Ammon's horn (tissue), 1 donor: ENCODE results near the gene BTNL3.

Experiments
- DNase-seq: peaks from one replicate; pipeline ENCODE4 v3.0.0-alpha.2; 2016; ENCODE audit warnings: low spot score

The BTNL3 gene

DNA sequence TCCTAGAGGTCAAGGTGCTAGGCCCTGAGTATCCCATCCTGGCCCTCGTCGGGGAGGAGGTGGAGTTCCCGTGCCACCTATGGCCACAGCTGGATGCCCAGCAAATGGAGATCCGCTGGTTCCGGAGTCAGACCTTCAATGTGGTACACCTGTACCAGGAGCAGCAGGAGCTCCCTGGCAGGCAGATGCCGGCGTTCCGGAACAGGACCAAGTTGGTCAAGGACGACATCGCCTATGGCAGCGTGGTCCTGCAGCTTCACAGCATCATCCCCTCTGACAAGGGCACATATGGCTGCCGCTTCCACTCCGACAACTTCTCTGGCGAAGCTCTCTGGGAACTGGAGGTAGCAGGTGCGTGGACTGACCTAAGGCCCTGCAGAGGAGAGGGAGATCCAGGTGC lies 59.3 kb downstream of the BTNL3 start:
- no peak for DNase-seq

DNA sequence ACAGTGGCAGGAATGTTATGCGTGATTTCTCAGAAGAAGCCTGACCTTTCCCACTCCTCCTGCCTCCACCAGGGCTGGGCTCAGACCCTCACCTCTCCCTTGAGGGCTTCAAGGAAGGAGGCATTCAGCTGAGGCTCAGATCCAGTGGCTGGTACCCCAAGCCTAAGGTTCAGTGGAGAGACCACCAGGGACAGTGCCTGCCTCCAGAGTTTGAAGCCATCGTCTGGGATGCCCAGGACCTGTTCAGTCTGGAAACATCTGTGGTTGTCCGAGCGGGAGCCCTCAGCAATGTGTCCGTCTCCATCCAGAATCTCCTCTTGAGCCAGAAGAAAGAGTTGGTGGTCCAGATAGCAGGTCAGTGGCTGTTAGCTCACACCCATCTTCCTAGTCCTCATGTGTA lies 61.4 kb downstream of the BTNL3 start:
- DNase-seq: no peak

- DNase-seq: no peak
These were observed 63.4 kb downstream of the BTNL3 start for GRCh38 chr5:181051841-181052671.

GRCh38 chr5:181052672-181053487 lies 64.2 kb downstream of the BTNL3 start:
- DNase-seq: no peak

DNA sequence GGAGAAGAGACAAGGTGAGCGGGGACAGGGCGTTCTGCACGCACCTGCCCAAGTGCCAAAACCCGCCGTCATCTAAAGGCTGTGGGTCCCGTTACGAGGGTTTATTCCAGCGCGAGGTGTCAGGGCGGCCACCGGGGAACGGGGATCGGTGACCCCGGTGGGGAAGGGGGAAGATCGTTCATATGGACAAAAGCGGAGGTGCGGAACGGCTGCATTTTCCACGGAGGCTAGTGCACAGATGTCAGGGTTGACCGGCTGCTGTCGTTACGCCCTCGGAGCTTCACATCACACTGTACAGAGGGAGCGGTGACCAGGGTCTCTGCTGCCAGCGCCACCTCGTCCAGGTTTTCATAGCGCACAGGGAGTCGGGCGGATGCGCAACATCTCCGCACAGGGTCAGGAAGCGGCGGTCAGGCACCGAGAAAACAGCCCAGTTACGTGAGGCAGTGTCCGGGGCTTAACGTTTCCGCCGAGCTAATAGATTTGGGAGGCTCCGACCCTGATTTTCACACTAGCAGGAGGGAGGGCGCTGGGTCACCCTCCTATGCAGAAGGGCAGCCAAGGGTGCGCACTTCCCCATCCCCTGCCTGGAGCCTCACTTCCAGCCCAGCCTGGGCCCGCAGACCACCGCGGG lies 65.0 kb downstream of the BTNL3 start:
- no peak for DNase-seq

GRCh38 chr5:181054138-181054537 lies 65.5 kb downstream of the BTNL3 start:
- no peak for DNase-seq

DNA sequence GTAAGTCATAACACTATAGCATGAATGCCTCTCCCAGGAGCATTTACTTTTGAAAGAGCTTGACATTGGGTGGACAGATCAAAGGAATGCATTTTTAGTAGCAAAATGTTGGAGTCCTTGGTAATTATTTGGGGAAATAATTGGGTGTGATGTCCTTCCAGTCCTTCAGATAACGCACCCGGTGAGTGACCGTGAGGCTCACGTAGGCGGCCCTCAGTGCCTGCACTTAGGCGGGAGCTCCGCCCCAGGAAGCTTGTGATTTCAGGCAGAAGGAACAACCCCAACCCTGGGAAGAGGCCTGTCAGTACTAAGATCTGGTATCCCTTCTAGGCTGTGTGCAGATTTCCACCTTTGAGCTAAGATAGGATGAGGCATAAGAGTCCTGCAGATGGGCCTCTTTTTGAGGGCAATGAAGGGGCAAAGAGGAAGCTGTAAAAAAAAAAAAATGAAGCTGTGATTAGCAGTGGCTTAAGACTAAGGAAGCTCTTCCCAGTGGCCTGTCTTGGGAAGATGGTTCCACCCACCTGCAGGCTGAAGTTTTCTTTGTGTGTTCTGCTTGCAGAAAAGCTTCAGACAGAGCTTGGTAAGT lies 66.3 kb downstream of the BTNL3 start:
- no peak for DNase-seq
